OCI-LY7 (cell line): Measurements from ENCODE around the gene ABCA13. TPM values are rescaled to one million over a fixed set of nuclear protein-coding genes. Genes with fewer than 3 reads are reported as not detected.

Experiments used
- BruUV-seq: library from RNA; stranded (reverse); fragments of 400-500 nt; replicated peaks from 2 replicates; lab custom pipeline; 2021; lab: Mats Ljungman, UMichigan
- CTCF ChIA-PET: fragments of 300-600 bp; sonication (Branson Sonifier 250); formaldehyde crosslinking; loops from one replicate; lab custom pipeline; 2022; ENCODE audit warnings: antibody characterized with exemption; ENCODE audit not compliant: unreplicated experiment; lab: Charles Lee
- POLR2A ChIA-PET: fragments of 300-600 bp; sonication (Branson Sonifier 250); formaldehyde crosslinking; loops from one replicate; lab custom pipeline; 2022; ENCODE audit warnings: antibody characterized with exemption; lab: Charles Lee
- DNase-seq: peaks from one replicate; pipeline ENCODE4 v3.0.0-alpha.2; 2015; ENCODE audit warnings: low spot score
- H2AFZ ChIP-seq: fragments of 200-600 bp; sonication (generic), shearing (Covaris generic); 2 replicates; pipeline ENCODE4 v1.6.1; 2014; ENCODE audit warnings: mild to moderate bottlenecking, antibody characterized with exemption, low read length, moderate library complexity
- H3K27ac ChIP-seq: fragments of 200-600 bp; sonication (generic); 2 replicates; pipeline ENCODE4 v1.5.1; 2014; ENCODE audit warnings: mixed run types, low read depth, mild to moderate bottlenecking, moderate library complexity, low read length, inconsistent platforms; ENCODE audit not compliant: poor library complexity, severe bottlenecking
- H3K36me3 ChIP-seq: fragments of 200-600 bp; sonication (generic); 2 replicates; pipeline ENCODE4 v1.6.1; 2014; ENCODE audit warnings: mild to moderate bottlenecking, antibody characterized with exemption, low read length, moderate library complexity, mixed read lengths; ENCODE audit not compliant: insufficient read depth
- H3K4me1 ChIP-seq: fragments of 200-600 bp; sonication (generic); 2 replicates; pipeline ENCODE4 v1.5.1; 2014; ENCODE audit warnings: mild to moderate bottlenecking, low read length; ENCODE audit not compliant: insufficient read depth, poor library complexity, severe bottlenecking
- H3K4me2 ChIP-seq: fragments of 200-600 bp; sonication (generic); 2 replicates; pipeline ENCODE4 v1.6.1; 2014; ENCODE audit warnings: mild to moderate bottlenecking, low read length
- H3K4me3 ChIP-seq: fragments of 200-600 bp; sonication (generic); 2 replicates; pipeline ENCODE4 v1.5.1; 2014; ENCODE audit warnings: mild to moderate bottlenecking, low read depth, low read length; ENCODE audit not compliant: poor library complexity, severe bottlenecking
- H3K79me2 ChIP-seq: fragments of 200-600 bp; sonication (generic); 2 replicates; pipeline ENCODE4 v1.6.1; 2016; ENCODE audit warnings: low read depth, mild to moderate bottlenecking, low read length, moderate library complexity, mixed read lengths; ENCODE audit not compliant: insufficient read depth
- H3K9me2 ChIP-seq: fragments of 200-600 bp; sonication (generic); 2 replicates; pipeline ENCODE4 v1.6.1; 2016; ENCODE audit warnings: mild to moderate bottlenecking, low read length, mixed read lengths; ENCODE audit not compliant: insufficient read depth
- H3K9me3 ChIP-seq: fragments of 200-600 bp; sonication (generic); 2 replicates; pipeline ENCODE4 v1.6.1; 2014; ENCODE audit warnings: mild to moderate bottlenecking, mixed run types, low read length, mixed read lengths
- H4K20me1 ChIP-seq: fragments of 200-600 bp; sonication (generic); 2 replicates; pipeline ENCODE4 v1.6.1; 2014; ENCODE audit warnings: mild to moderate bottlenecking, antibody characterized with exemption, low read length, moderate library complexity, mixed read lengths; ENCODE audit not compliant: insufficient read depth
- CTCF ChIP-seq: fragments of 200-600 bp; sonication (generic); conservative IDR thresholded peaks from 2 replicates; pipeline ENCODE4 v1.5.1; 2014; ENCODE audit warnings: mild to moderate bottlenecking, antibody characterized with exemption, low read length, moderate library complexity, mixed read lengths
- EZH2phosphoT487 ChIP-seq: fragments of 200-600 bp; sonication (generic); IDR thresholded peaks from 2 replicates; pipeline ENCODE4 v1.6.1; 2018; ENCODE audit warnings: low read depth, borderline replicate concordance, mild to moderate bottlenecking, mixed run types, antibody characterized with exemption, low read length, moderate library complexity, mixed read lengths
- intact Hi-C: fragments of 100-400 bp; cut with micrococcal nuclease; formaldehyde crosslinking; loops from one replicate; pipeline ENCODE4 v1.10.0; 2022; ENCODE audit not compliant: unreplicated experiment
- total RNA-seq, 2 experiments: library from RNA; depleted of rRNA in 1 of 2; stranded (reverse); fragments of >200 nt in 1 of 2; shearing (Covaris generic) in 1 of 2; gene quantifications; 2 replicates each; pipeline ENCODE4 v1.2.3, GENCODE V29; 2014 to 2022

ABCA13 gene
- total RNA-seq, 2 experiments from 2014 or later, result not detected

- Histone ChIP-seq H4K20me1 (no peaks in the 10 kb centered on the region), H3K9me3 (no peaks in the 10 kb centered on the region), H3K36me3 (no peaks in the 10 kb centered on the region), H3K4me3 (no peak overlapping the region), H3K4me2 (no peak overlapping the region), H2AFZ (no peak overlapping the region), H3K4me1 (no peaks in the 10 kb centered on the region), H3K27ac (no peak overlapping the region), H3K79me2 (no peaks in the 10 kb centered on the region), H3K9me2 (no peaks in the 10 kb centered on the region)
- no peak for TF ChIP-seq CTCF
- TF ChIP-seq EZH2phosphoT487, result no peak
- no peak for DNase-seq
- no TSS peak for BruUV-seq
- intact Hi-C loops, result no loop called here
- ChIA-PET POLR2A (no interaction called here), CTCF (no interaction called here)
These were observed 231.5 kb downstream of the ABCA13 start for GRCh38 chr7:48402721-48403120.

- Histone ChIP-seq H3K9me2 (no peaks in the 10 kb centered on the region), H4K20me1 (no peaks in the 10 kb centered on the region), H3K27ac (no peak overlapping the region), H3K79me2 (no peaks in the 10 kb centered on the region), H3K4me3 (no peak overlapping the region), H3K4me1 (no peaks in the 10 kb centered on the region), H2AFZ (no peak overlapping the region), H3K9me3 (no peaks in the 10 kb centered on the region), H3K36me3 (no peaks in the 10 kb centered on the region), H3K4me2 (no peak overlapping the region)
- intact Hi-C loops, result no loop called here
- ChIA-PET POLR2A (no interaction called here), CTCF (no interaction called here)
- DNase-seq, result no peak
- TF ChIP-seq EZH2phosphoT487, result no peak
- no peak for TF ChIP-seq CTCF
- no TSS peak for BruUV-seq
These were observed 237.5 kb downstream of the ABCA13 start for GRCh38 chr7:48408731-48409130.

- H3K9me2 ChIP-seq, result no peaks in the 10 kb centered on the region
- intact Hi-C loops, result no loop called here
- H3K4me2 ChIP-seq, result no peak overlapping the region
- POLR2A ChIA-PET, result no interaction called here
- no peaks in the 10 kb centered on the region for H3K4me1 ChIP-seq
- TF ChIP-seq CTCF (no peak), EZH2phosphoT487 (no peak)
- H3K9me3 ChIP-seq, result no peaks in the 10 kb centered on the region
- H2AFZ ChIP-seq, result no peak overlapping the region
- H3K79me2 ChIP-seq, result no peaks in the 10 kb centered on the region
- CTCF ChIA-PET, result no interaction called here
- no peak for DNase-seq
- no peak overlapping the region for H3K27ac ChIP-seq
- H3K36me3 ChIP-seq, result no peaks in the 10 kb centered on the region
- no TSS peak for BruUV-seq
- no peak overlapping the region for H3K4me3 ChIP-seq
- H4K20me1 ChIP-seq, result no peaks in the 10 kb centered on the region
These were observed 240.4 kb downstream of the ABCA13 start for GRCh38 chr7:48411619-48412018.
